ENCODE data around the gene KIRREL3. TPM values are rescaled to one million over a fixed set of nuclear protein-coding genes. Genes with fewer than 3 reads are reported as not detected.

KIRREL3 gene
- 2.1 TPM for polyA plus RNA-seq (ENCODE audit: insufficient read length)
- long read RNA-seq, donor 1, result 0 reads
- long read RNA-seq, donor 2, result 0 reads
- long read RNA-seq, donor 3, result 0 reads
- long read RNA-seq, donor 4, result 0 reads
- long read RNA-seq, donor 5, result 0 reads
- long read RNA-seq, donor 6, result 0 reads
- long read RNA-seq, donor 7, result 0 reads
- long read RNA-seq, donor 8, result 0 reads

DNA sequence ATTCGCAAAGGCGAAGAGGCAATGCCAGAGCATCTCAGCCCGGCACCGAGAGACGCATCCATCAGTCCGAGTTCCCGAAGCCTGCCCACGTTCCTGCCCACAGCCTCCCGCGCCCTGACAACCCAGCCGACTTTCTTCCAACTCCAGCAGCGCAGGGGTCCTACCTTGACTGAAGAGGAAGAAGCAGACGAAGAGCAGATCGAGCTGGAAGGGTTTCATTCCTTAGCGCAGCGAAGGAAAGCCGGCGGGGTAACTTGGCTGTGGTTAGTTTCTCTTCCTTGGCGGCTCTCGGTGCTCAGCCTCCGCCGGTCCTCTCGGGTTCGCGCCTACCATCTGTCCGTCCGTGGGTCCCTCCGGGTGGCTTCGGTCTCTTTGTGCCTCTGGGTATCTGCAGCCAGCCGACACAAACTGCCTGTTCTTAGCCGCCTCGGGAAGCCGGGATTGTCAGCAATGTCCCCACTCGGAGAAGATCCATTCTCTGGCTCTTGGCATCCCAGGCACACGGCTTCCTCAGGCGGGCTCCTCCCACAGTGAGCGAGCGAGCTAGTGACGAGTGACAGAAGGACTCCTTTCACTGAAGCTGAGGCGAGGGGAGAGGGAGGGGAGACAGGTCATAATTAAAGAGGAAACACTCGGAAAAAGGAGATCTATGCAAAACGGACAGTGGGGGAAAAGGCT is at the start of gene KIRREL3:
Gene KIRREL3 (minus strand): TSS at position 480 of the 678 bp plus-strand sequence.
- DNase-seq, result no peak

DNA sequence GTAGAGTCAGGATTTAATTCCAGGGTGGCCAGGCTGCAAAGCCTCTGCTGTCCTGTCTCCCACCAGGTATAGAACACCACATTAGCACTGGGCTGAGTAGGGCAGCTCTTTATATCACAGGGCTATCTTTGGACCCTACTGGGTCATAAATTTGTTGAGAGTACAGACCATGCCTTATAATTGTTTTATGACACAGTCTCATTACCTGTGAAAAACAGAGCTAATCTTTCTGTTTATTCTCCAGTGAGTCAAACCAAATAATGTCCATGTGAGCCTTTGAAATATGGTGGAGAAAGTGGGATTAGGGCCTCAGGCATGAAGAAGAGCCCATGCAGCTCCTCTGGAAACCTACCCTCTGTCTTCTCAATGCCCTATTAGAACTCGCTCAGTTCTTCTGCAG is 49.6 kb upstream of the KIRREL3 start:
- DNase-seq, result no peak

DNA sequence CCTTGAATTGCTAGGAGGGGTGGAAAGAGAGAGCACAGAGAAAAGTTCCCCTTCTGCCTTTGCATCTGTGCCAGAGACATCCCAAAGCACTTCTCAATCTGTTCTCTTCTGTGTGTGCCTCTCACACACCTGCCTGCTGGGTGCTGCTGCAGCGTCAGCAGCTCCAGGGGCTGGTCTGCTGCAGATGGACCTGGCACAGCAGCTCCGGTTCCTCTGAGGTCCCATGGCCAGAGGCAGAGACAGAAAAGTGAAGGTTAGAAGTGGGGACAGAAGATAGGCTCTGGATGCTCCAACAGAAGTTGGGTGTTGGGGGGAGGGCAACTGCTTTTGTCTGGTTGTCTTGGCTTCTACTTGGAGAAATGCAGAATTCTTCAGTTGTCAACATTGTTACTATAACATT is 48.9 kb upstream of the KIRREL3 start:
- no peak for DNase-seq

DNA sequence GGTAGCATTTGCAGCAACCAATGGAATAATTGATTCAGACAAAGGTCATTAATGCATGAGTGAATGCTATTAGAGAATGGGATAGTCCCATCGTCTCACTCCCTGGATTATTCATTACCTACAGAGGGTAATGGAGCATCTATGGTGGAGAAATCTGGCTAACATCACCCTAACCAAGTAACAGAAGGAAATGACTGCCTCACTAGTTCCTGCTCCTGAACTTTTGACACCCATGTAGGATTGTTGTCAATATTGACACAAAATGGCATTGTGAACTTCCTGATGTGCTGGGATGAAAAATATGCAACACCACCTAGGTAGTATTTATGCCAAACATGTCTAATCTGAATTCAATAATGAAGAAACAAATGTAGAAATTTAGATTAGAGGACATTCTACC is 44.0 kb upstream of the KIRREL3 start:
- DNase-seq, result no peak

DNA sequence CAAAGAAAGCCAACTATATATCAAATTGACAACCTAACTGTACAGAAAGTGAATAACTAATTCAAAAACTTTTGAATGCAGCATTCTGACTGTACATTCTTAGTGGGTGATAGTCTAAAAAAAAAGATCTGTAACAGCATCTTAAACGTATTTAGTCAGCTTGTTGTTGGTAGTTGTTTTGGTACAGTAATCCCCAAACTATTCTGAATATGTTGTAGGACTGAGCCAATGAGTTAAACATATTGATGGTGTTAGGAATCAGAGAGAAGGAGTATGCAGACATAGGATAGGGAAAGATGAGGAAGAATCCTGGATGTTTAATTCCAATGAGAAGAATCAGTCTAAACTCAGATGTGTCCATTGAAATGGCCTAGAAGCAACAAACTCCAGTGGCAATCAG is 41.9 kb upstream of the KIRREL3 start:
- no peak for DNase-seq

DNA sequence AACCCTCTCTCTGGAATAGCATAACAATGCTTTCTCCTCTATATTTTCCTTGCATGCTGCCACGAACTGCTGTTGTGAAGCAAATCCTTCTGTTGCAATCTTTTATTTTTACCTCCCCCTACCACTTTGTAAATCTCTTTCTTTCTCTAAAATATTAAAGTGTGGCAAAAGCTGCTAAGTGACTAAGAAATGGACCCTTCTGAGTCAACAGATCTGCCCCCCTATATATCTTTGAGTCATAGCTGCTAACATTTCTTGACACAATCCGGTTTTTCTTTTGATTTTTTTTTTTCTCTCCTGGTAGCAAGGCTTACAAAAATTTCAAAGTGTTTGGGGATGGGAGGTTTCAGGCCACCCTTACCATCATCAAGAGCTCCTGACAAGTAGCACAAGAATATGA is 39.0 kb upstream of the KIRREL3 start:
- no peak for DNase-seq

DNA sequence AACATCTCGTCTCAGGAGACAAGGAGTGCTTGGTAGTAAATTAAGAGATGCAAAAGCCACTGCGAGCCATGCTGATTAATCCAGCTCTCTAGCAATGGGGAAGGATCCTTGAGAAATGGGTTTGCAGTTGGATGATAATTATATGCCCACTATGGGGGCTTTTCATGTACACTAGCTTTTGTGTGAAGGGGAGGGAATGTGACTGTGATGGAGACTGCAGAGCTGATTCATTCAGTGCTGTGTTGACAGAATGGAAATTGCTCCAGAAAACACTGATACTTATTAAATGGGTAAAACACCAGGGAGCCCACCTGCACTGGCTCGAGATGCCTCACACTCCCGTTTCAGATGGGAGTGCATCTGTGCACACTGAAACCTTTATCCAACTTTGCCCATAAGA is 37.0 kb upstream of the KIRREL3 start:
- DNase-seq, result no peak

DNA sequence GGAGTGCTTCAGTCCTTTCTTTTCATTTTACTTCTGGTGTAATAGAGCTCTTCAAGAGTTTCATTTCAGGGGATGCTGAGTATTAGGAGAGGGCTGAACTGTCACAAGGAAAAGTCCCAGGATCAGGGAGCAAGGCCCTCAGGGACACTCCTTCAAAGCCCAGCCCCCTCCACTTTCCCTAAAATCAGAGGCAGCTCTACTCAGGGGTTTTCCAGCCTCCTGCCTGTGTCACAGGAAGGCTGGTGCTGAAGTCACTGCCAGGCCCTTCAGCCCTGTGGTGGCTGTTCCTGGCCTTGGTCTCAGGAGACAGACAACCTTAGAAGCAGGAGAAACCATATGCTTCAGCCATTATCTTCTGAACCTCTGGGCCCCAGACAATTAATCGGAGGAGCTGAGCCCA is 36.4 kb upstream of the KIRREL3 start:
- DNase-seq, result no peak

DNA sequence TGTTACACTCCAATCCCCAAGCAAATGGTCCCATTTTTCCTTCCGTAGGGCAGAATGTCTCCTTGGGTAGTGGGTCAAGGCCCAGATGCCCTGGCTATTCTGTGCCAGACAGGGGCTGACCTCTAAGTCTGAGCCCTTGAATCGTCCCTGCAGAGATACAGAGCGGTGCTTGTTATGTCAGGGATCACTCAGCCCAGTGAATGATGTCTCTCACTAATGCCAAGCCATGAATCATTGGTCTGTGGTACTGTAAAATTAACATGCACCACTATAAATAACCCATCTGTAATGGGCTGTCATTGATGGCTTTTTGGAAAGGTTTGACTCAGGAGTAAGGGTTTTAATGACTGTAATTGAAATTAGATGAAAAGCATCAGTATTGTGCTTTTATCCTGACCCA is 35.3 kb upstream of the KIRREL3 start:
- no peak for DNase-seq

DNA sequence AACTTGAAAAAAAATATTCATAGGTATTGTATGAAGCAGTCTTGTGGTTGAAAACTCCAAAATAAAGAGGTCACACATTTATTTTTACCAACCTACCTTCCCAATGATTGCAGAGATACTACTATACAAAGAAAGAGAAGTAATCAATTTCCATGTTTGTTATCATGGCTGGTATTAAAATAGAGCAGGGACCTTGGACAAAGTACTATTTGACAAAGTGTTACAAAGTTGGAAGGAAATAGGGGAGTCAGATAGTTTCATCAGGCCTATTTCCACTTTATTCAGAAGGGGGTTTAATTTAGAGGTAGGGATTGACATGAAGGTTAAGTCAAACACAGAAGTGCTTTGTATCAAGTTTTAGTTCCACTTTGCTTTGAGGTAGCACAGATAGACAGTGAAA is 34.4 kb upstream of the KIRREL3 start:
- no peak for DNase-seq

DNA sequence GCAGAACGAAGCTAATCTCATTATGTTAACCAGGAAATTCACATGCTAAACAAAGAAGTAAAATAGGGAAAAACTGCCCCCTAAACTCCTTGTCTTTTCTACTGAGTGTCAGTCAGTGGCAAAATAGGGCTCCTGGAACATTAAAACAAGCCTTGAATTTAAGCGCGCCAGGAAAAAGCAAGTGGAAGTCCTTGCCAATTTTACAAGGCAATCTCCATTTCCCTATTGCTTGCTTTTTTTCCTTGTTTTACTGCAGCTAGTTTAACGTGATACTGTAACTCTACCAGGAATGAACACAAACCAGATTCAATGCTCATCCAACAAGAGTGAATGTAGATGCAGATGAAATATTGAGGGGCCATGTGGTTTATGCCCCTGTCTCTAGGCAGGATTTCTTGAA is 28.1 kb upstream of the KIRREL3 start:
- DNase-seq, result no peak

DNA sequence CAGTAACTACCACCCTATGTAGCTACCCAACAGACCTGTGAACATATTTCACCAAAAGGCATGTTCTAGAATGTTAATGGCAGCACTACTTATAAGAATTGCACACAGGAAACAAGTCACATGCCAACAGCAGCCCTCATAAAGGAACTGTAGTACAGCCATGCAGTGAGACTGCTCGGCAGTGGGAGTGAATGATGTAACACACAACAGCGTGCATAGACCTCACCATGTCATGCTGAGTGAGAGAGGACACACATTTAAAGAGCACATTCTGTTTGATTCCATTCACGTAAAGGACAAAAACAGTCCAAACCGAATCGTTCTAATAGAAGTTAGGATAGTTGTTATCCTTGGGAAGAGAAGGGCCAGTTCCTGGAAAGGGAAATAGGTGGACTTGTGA is 27.2 kb upstream of the KIRREL3 start:
- DNase-seq, result no peak

DNA sequence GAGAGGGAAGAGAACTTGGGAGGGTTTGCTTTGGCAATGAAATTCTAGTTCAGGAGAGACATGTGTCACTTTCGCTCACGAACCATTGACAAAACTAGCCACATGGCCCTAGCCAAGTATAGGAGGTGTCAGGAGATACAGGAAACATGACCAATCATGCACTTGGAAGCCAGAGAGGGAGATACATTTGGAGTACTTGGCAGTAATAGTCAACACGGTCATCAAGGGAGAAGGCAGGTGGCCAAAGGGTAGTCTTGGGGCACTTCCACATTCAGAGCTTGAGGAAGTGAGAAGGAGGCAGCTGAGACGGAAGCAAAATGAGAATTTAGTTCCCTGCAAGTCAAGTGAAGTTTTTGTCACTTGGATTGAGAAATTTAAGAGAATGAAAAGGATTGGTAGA is 26.4 kb upstream of the KIRREL3 start:
- DNase-seq, result no peak

DNA sequence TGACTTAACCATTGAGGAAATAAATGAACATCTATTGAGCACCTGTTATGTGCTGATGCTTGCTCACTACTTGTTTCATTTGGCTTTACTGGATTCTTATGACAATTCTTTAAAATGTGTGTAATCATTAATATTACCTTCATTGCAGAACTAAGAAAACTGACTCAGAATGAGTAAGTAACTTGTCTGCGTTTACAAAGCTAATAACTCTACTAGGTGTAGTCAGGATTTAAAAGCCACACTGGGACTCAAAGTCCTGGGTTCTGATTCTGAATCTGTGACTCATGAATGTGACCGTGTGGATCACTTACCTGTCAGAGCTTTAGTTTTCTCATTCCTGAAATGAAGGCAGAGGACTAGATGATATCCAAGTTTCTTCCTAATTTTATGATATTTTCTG is 23.4 kb upstream of the KIRREL3 start:
- DNase-seq, result no peak

DNA sequence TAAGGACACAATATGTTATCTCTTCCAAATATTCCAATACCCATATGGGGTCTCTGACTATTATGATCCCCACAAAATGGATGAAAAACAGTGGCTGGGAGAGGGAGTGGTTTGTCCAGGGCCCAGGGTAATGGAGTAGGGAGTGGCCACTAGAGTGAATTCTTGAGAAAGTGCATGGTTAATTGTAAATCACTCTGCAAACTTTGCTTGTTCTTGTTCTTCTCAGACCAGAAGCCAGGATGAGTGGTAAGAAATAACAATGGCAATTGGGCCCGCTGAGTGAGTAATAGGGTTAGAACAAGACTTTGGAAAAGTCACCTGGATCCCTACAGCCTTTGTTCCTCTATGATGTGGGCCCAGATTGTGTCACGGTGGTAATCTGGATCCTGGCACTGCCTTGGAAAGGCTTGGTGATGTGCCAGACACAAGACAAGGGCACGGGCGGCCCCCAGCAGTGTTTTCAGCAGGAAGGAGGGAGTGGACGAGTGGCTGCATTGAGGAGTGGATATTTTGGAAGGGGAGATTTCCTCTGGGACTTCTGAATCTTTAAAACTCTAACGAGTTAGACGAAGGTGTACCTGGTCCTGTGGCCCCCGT is 18.2 kb upstream of the KIRREL3 start:
- no peak for DNase-seq

DNA sequence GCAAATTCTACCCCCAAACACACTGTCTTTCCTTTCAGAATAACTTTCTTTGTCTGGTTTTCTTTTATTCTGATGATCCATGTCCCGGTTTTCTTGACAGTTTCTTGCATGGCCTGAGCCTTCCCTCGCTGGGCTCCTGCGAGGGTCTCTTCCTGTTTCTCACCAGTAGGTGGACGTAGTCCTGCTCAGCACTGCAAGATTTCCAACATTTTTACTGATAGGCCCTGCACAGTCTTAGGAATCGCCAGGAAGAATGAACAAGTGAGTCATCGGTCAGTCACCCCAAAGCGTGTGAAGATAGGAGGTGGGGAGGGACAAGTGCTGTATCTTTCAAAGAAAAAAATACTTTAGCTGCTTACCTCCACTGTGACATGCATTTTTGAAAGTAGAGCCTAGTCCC is 16.9 kb upstream of the KIRREL3 start:
- DNase-seq, result no peak

DNA sequence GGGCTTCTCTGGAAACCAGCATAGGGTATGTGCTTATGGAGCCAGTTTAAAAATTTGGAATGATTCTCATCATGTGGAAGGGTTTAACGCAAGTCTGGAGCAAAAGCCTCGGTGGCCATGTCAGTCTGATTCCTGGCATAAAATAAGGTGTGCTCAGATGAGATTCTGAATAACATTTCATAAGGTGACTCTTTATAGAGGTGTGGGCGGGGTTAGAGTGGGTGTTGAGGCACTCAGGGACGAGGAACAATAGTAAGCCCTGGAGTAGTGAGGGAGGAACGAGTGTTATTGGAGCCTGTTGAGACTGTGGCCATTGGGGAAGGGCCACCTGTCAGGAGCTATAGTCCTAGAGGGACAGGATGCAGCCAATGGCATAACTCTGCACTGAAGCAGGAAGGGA is 13.0 kb upstream of the KIRREL3 start:
- no peak for DNase-seq

DNA sequence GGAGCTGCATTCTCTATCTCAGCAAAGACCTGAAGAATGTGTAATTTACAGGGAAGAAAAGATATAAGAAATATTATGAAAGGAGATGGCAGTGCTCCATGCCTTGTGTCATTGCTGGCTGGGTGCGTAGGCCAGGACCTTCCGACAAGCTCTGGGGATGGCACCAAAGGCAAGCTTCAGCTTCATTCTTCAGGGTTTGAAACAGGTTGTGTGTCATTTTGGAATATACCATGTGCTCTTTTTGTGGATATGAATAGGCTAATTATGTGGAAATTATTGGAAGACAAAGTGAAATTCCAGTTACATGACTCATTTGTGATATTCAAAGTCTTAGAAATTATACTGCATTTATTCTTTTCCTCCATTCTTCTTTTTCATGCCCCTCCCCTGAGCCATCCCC is 5.7 kb upstream of the KIRREL3 start:
- DNase-seq, result no peak

DNA sequence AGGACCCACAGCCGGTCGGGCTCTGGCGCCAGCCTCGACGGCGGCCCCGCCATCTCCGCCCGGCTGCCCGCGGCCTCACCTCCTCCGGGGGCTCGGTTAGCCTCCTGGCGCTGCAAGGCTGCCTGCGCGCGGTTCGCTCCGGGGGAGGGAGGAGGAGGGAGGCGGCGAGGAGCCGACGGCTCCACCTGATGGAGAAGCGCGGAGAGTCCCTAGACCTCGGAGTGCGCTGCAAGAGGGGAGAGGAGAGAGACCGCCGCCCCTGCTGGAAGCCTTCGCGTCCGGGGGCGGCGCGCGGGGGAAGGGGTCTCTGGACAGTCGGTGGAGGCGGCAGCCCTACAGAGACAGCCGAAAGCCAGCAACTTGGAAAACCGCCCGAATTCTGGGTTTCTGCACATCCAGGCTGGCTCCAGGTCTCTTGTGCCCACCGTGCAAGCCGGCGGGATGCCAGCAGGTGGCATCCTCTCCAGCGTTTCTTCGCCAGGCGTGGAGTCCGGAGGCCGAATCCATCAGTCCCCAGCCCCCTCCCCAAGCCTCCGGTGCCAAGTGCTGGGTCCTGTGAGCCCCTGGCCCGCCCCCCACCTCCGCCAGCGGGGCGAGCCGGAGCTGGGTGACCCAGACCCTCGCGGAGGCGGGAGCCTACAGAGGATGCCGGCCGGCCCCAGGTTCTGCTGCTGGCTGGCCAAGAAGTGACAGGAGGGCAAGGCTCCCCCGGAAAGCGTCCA is 2.9 kb upstream of the KIRREL3 start:
- DNase-seq, result peak; percentile 74

DNA sequence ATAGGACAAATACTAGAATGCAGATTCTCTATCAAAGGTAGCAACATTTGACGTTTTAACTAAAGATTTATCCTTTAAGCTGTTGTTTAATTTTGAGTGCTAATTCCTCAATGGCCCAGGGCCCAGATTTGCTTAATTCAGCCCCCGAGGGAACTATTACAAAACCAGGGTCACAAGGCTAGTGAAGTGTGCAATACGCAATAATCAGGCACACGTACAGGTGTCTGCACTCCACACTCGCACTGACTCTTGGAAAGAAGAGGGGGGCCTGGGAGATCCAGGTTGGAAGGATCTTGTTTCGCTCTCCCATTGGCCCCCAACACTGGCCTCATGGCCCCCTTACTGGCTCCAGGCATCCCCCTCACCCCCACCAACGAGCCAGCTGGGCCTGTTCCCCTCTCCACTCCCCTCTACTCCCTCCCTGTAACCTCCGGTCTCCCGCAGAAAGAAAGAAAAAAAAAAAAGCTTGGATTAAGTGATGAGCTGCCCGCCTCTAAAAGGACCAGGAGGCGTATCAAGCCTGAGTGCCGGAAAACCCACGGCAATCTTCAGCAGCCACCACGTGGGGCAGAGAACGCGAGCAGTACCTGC is 2.2 kb upstream of the KIRREL3 start:
- DNase-seq, result no peak

DNA sequence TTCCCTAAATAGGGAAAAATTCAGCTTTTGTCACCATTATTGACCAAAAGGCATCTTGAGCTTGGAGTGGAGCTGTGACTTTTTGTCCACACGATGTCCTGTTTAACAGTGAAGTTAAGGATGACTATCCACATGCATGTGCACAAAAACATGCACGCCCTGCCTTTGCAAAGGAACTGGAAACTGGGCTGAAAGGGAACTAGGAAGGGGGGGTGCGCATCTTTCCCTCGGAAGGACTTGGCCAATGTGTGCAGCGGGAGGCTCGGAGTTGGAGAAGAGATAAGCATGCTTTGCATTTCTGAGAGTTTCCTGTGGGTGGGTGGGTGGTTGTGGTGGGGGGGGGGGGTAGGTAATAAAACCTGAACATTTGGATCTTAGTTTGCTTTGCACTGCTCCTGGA is 411 bp upstream of the KIRREL3 start:
- DNase-seq, result no peak

DNA sequence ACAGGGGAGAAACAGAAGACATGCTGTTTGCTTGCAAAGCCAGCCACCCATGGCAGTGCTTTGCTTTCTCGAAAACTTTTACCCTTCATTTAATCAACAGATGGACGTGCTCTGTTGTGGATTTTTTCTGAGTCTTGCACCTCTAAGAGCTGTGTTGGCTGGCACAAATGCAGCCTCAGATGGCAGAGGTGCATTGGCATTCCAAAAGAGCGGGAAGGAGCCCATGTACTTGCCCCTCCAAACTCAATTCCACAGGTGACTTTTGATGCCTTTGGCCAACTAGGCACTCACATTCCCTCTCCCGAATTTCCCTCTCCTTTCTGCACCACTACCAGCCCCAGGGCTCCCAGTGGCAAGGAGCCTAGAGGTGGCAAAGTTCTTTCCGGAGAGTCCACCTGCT is 1.2 kb downstream of the KIRREL3 start:
- DNase-seq, result no peak

DNA sequence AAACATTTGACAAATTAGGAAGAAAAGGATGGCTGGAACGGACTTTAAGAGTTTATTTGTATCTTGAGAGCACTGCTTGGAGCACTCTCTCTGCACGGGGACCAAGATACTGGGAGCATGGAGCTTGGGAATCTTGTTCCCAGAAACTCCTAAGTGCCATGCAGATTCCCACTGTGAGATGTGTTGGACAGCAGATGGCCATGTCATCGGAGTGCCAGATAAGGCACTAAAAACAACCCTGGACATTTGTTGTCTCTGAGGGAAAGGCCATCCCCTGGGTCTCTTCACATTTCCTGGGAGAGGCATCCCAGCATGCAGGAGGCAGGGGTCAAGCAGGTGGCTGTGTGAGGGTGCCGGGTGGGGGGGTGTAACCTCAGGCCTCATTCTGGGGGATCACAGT is 2.9 kb downstream of the KIRREL3 start:
- DNase-seq, result no peak

Measured in left kidney (tissue), 8 donors.